ENCODE data around the gene MBOAT2. TPM values are rescaled to one million over a fixed set of nuclear protein-coding genes. Genes with fewer than 3 reads are reported as not detected.
A peak's percentile ranks its signal among the peaks of the same experiment; 100 is the strongest.

Gene MBOAT2
- total RNA-seq, 1 donor from 2014 or later: 84.0 TPM

DNA sequence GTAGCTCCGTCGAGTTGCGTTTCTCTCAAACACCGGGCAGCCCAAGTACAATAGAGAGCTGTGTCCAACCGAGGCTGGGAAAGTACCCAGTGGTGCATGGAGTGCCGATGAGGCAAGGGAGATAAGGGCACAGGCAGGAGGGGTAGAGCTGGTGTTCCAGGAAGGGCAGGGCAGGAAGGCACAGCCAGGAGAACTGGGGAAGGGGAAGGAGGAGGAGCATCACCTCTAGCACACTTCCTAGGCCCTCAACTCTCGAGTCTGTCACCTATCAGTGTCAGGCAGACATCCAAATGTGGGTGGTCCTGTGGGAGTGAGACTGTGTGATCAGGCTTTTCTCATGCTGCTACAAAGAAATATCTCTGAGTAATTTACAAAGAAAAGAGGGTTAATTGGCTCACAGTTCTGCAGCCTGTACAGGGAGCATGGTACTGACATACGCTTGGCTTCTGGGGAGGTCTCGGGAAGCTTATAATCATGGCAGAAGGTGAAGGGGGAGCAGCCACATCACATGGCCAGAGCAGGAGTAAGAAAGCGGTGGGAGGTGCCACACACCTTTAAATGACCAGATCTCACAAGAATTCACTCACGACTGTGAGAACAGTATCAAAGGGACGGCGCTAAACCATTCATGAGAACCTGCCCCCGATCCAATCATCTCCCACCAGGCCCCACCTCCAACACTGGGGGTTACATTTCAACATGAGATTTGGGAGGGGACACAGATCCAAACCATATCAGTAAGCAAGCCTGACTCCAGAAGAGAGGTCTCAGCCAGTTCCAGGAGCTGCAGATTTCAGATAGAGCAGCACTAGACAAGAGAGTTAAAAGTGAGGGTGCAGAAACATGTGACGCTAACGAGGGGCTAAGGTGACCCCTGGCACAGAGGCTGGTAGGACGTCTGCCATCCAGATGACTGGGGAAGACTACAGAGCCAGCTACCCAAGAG is 75.7 kb downstream of the MBOAT2 start:
- Histone ChIP-seq H4K20me1 (ENCODE audit: low read depth) (peaks cover 8% of the 10 kb centered on the region), H3K79me2 (ENCODE audit: low read depth) (no peaks in the 10 kb centered on the region), H3K4me1 (peaks cover 10% of the 10 kb centered on the region), H3K27me3 (no peaks in the 10 kb centered on the region), H3K9me3 (ENCODE audit: low read depth) (no peaks in the 10 kb centered on the region), H3K4me3 (no peak overlapping the region), H3K36me3 (no peaks in the 10 kb centered on the region), H2AFZ (replicated peaks) (no peak overlapping the region), H3K27ac (no peak overlapping the region), H3K9ac (no peak overlapping the region), H3K4me2 (no peak overlapping the region), H3F3A (ENCODE audit: low read depth) (no peaks in the 10 kb centered on the region)
- TF ChIP-seq EZH2 (IDR thresholded peaks at IDR 0.05) (no peak), EZH2phosphoT487 (IDR thresholded peaks at IDR 0.05) (no peak)
- TF ChIP-seq, protein P1, sequence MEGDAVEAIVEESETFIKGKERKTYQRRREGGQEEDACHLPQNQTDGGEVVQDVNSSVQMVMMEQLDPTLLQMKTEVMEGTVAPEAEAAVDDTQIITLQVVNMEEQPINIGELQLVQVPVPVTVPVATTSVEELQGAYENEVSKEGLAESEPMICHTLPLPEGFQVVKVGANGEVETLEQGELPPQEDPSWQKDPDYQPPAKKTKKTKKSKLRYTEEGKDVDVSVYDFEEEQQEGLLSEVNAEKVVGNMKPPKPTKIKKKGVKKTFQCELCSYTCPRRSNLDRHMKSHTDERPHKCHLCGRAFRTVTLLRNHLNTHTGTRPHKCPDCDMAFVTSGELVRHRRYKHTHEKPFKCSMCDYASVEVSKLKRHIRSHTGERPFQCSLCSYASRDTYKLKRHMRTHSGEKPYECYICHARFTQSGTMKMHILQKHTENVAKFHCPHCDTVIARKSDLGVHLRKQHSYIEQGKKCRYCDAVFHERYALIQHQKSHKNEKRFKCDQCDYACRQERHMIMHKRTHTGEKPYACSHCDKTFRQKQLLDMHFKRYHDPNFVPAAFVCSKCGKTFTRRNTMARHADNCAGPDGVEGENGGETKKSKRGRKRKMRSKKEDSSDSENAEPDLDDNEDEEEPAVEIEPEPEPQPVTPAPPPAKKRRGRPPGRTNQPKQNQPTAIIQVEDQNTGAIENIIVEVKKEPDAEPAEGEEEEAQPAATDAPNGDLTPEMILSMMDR (IDR thresholded peaks at IDR 0.05): no peak
- H3K4me1 Mint-ChIP-seq: peaks cover 21% of the 10 kb centered on the region
- H3K27ac Mint-ChIP-seq: no peak overlapping the region
- no peak for DNase-seq (ENCODE audit: low spot score)
- peak overlapping the region; percentile 36 for H3K4me3 Mint-ChIP-seq
- peaks cover 5% of the 10 kb centered on the region for H3K9me3 Mint-ChIP-seq
- peaks cover 24% of the 10 kb centered on the region for H3K36me3 Mint-ChIP-seq
- H3K27me3 Mint-ChIP-seq (ENCODE audit: insufficient read depth, low read depth): no peaks in the 10 kb centered on the region

DNA sequence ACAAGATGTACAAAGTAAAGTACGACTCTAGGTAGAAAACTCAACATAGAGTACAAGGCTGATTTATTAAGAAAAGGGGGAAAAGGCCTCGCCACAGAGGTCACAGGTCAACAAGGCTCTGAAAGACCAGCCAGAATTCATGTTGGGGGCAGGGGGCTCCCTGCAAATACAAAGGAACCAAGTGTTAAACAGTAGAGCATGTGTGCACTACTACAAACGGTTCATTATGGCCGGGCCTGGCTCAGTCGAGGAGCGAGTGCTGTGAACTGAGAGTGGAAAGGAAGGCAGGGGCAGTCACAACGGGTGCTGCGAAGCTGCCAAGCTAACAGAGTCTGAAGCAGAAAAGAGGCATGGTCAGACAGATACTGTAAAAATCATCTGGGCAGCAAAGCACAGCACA is 77.1 kb downstream of the MBOAT2 start:
- no peaks in the 10 kb centered on the region for H3K79me2 ChIP-seq (ENCODE audit: low read depth)
- no peaks in the 10 kb centered on the region for H3K27me3 Mint-ChIP-seq (ENCODE audit: insufficient read depth, low read depth)
- H3K27ac ChIP-seq: no peak overlapping the region
- H3K4me3 Mint-ChIP-seq: no peak overlapping the region
- peaks cover 3% of the 10 kb centered on the region for H3K9me3 Mint-ChIP-seq
- no peaks in the 10 kb centered on the region for H3F3A ChIP-seq (ENCODE audit: low read depth)
- H3K4me1 Mint-ChIP-seq: peaks cover 21% of the 10 kb centered on the region
- H3K4me1 ChIP-seq: peaks cover 10% of the 10 kb centered on the region
- H3K27me3 ChIP-seq: no peaks in the 10 kb centered on the region
- H3K27ac Mint-ChIP-seq: peak overlapping the region; percentile 43
- H4K20me1 ChIP-seq (ENCODE audit: low read depth): peaks cover 8% of the 10 kb centered on the region
- H3K4me3 ChIP-seq: no peak overlapping the region
- no peak overlapping the region for H2AFZ ChIP-seq (replicated peaks)
- peak overlapping the region; percentile 2 for H3K9ac ChIP-seq
- no peaks in the 10 kb centered on the region for H3K9me3 ChIP-seq (ENCODE audit: low read depth)
- peak overlapping the region; percentile 25 for H3K4me2 ChIP-seq
- H3K36me3 ChIP-seq: no peaks in the 10 kb centered on the region
- no peak for DNase-seq (ENCODE audit: low spot score)
- peaks cover 17% of the 10 kb centered on the region for H3K36me3 Mint-ChIP-seq
- no peak for TF ChIP-seq EZH2phosphoT487 (IDR thresholded peaks at IDR 0.05)
- TF ChIP-seq, protein P1 (IDR thresholded peaks at IDR 0.05): no peak
- no peak for TF ChIP-seq EZH2 (IDR thresholded peaks at IDR 0.05)

DNA sequence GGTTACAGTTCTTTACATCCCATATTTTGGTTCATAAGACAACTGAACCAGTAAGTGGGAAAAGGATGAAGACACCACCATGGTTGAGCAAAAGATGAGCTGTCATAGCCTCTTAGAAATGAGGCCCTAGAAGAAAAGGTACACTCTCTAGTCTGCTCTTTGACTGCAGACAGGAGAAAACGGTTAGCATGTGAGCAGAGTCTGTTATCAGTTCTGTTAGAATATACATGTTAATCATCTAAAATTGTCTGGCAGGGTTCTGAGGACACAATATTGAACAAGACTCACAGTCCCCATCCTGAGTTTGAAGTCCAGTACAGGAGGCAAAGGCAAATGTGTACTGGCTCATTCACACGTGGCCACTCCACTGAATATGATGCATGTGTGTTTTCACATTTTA is 78.1 kb downstream of the MBOAT2 start:
- H3K36me3 ChIP-seq: no peaks in the 10 kb centered on the region
- no peak overlapping the region for H3K4me3 ChIP-seq
- H3K4me1 Mint-ChIP-seq: peaks cover 21% of the 10 kb centered on the region
- H3K27ac ChIP-seq: no peak overlapping the region
- H3K4me3 Mint-ChIP-seq: no peak overlapping the region
- H3K27ac Mint-ChIP-seq: no peak overlapping the region
- DNase-seq (ENCODE audit: low spot score): no peak
- peaks cover 10% of the 10 kb centered on the region for H3K36me3 Mint-ChIP-seq
- H3K79me2 ChIP-seq (ENCODE audit: low read depth): no peaks in the 10 kb centered on the region
- H3K4me2 ChIP-seq: no peak overlapping the region
- no peaks in the 10 kb centered on the region for H3F3A ChIP-seq (ENCODE audit: low read depth)
- H3K27me3 Mint-ChIP-seq (ENCODE audit: insufficient read depth, low read depth): no peaks in the 10 kb centered on the region
- peaks cover 3% of the 10 kb centered on the region for H3K9me3 Mint-ChIP-seq
- no peaks in the 10 kb centered on the region for H3K9me3 ChIP-seq (ENCODE audit: low read depth)
- peaks cover 10% of the 10 kb centered on the region for H3K4me1 ChIP-seq
- no peak overlapping the region for H3K9ac ChIP-seq
- no peak for TF ChIP-seq EZH2phosphoT487 (IDR thresholded peaks at IDR 0.05)
- TF ChIP-seq, protein P1 (IDR thresholded peaks at IDR 0.05): no peak
- no peak for TF ChIP-seq EZH2 (IDR thresholded peaks at IDR 0.05)
- H3K27me3 ChIP-seq: no peaks in the 10 kb centered on the region
- H4K20me1 ChIP-seq (ENCODE audit: low read depth): peaks cover 8% of the 10 kb centered on the region
- H2AFZ ChIP-seq (replicated peaks): no peak overlapping the region

Data from neural progenitor cell (in vitro differentiated cells).